ENCODE data around the gene SDK1. TPM values are rescaled to one million over a fixed set of nuclear protein-coding genes. Genes with fewer than 3 reads are reported as not detected.

The SDK1 gene
- total RNA-seq, 3 donors from 2014 or later (not counting 1 experiment from before 2014, with no cell fraction given): 0.05 to 0.11 TPM; not detected in 1

DNA sequence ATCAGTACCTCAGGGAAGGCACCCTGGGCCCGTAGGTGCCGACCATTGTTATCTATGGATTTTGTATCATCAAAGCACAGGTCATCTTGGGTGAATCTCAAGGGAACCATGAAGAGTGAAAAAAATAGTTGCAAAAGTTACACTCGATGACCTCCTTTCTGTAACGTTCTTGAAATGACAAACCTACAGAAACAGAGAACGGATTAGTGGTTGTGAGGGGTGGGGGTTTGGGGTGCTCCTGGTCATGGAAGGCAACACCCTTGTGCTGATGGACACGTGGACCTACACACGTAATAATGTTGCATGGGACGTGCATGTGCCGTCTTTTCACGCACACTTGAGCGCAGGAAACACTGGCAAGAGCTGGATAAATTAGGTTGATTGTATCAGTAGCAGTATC lies 655.9 kb downstream of the SDK1 start:
- intact Hi-C loops (cut with micrococcal nuclease): no loop called here
- H3K4me3 ChIP-seq (ENCODE audit: low read length): no peak overlapping the region
- H3K36me3 ChIP-seq (ENCODE audit: control insufficient read depth, insufficient read depth, low read length): no peaks in the 10 kb centered on the region
- TF ChIP-seq, protein P1, sequence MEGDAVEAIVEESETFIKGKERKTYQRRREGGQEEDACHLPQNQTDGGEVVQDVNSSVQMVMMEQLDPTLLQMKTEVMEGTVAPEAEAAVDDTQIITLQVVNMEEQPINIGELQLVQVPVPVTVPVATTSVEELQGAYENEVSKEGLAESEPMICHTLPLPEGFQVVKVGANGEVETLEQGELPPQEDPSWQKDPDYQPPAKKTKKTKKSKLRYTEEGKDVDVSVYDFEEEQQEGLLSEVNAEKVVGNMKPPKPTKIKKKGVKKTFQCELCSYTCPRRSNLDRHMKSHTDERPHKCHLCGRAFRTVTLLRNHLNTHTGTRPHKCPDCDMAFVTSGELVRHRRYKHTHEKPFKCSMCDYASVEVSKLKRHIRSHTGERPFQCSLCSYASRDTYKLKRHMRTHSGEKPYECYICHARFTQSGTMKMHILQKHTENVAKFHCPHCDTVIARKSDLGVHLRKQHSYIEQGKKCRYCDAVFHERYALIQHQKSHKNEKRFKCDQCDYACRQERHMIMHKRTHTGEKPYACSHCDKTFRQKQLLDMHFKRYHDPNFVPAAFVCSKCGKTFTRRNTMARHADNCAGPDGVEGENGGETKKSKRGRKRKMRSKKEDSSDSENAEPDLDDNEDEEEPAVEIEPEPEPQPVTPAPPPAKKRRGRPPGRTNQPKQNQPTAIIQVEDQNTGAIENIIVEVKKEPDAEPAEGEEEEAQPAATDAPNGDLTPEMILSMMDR (IDR thresholded peaks at IDR 0.05): no peak
- Mint-ChIP-seq H3K27ac (no peak overlapping the region), H3K4me3 (no peak overlapping the region), H3K4me1 (no peaks in the 10 kb centered on the region), H3K9me3 (no peaks in the 10 kb centered on the region), H3K27me3 (ENCODE audit: low read depth in 2 of 2) (peaks cover 0 to 2% of the 10 kb centered on the region in 2 donors), H3K36me3 (no peaks in the 10 kb centered on the region)
- 79% methylated on average over 11 of the region's 11 CpGs for WGBS (ENCODE audit: insufficient coverage)
- no peaks in the 10 kb centered on the region for H3K27me3 ChIP-seq (ENCODE audit: control insufficient read depth, insufficient read depth, low read length)
- H3K27ac ChIP-seq (ENCODE audit: low read length): no peak overlapping the region
- H3K4me1 ChIP-seq (ENCODE audit: control insufficient read depth, insufficient read depth, low read length): peaks cover 4% of the 10 kb centered on the region
- ATAC-seq (no peak), DNase-seq (no peak)
- no peaks in the 10 kb centered on the region for H3K9me3 ChIP-seq (ENCODE audit: control insufficient read depth, insufficient read depth, low read length)

DNA sequence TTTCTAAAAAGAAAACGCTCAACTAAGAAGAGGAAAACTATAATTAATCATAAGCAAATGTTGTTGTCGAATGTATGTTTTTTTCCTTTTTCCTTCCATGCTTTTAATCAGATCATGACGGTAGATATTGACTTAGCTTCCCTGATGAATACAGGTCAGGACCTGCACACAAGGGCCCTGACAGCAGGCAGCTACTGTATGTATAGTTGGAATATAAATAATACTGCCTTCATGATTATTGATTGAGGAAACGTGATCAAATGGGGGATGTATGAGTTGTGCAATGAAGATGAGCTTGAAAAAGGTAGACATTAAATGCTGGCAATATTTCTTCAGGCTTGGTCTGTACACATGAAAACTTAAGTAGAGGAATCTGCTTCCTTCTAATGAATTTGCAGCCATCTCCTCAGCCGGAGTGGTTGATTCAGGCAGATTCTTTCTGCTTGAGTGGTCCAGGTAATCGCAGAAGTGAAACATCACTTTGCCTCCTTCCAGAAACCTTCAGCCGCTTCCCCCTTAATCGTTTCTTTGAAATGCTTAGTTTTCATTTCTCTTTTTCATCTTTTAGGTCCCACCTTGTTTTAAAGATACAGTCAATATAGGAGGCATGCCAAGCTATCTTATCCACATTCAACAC lies 656.5 kb downstream of the SDK1 start:
- H3K27me3 Mint-ChIP-seq (ENCODE audit: low read depth in 2 of 2): peaks cover 0 to 2% of the 10 kb centered on the region in 2 donors
- no peaks in the 10 kb centered on the region for H3K36me3 Mint-ChIP-seq
- no peak overlapping the region for H3K4me3 ChIP-seq (ENCODE audit: low read length)
- TF ChIP-seq, protein P1 (IDR thresholded peaks at IDR 0.05): no peak
- intact Hi-C loops (cut with micrococcal nuclease): no loop called here
- WGBS (ENCODE audit: insufficient coverage): 78% methylated on average over 7 of the region's 8 CpGs
- H3K4me1 ChIP-seq (ENCODE audit: control insufficient read depth, insufficient read depth, low read length): peaks cover 4% of the 10 kb centered on the region
- ATAC-seq (no peak), DNase-seq (no peak)
- no peaks in the 10 kb centered on the region for H3K4me1 Mint-ChIP-seq
- no peak overlapping the region for H3K4me3 Mint-ChIP-seq
- H3K9me3 Mint-ChIP-seq: no peaks in the 10 kb centered on the region
- no peak overlapping the region for H3K27ac Mint-ChIP-seq
- H3K36me3 ChIP-seq (ENCODE audit: control insufficient read depth, insufficient read depth, low read length): no peaks in the 10 kb centered on the region
- no peak overlapping the region for H3K27ac ChIP-seq (ENCODE audit: low read length)
- no peaks in the 10 kb centered on the region for H3K9me3 ChIP-seq (ENCODE audit: control insufficient read depth, insufficient read depth, low read length)
- no peaks in the 10 kb centered on the region for H3K27me3 ChIP-seq (ENCODE audit: control insufficient read depth, insufficient read depth, low read length)

DNA sequence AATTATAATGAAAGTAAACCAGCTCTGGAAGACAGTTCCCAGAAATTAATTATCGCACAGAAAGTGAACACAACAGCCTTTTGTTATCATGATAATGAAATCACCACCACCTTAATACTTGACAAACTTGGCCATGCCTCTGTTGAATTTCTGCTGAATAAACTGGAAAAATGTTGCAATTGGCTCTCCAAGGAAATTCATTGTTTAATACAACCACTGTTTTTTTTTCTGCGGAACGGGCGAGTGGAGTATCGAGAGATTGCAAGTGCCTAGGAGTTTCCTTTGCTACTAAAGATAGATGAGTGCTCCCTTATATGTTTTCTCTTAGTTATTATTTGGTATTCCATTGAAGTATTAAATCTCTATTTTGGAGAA lies 657.0 kb downstream of the SDK1 start:
- no peaks in the 10 kb centered on the region for H3K9me3 ChIP-seq (ENCODE audit: control insufficient read depth, insufficient read depth, low read length)
- H3K27me3 Mint-ChIP-seq (ENCODE audit: low read depth in 2 of 2): peaks cover 0 to 2% of the 10 kb centered on the region in 2 donors
- H3K27ac Mint-ChIP-seq: no peak overlapping the region
- H3K27me3 ChIP-seq (ENCODE audit: control insufficient read depth, insufficient read depth, low read length): no peaks in the 10 kb centered on the region
- TF ChIP-seq, protein P1 (IDR thresholded peaks at IDR 0.05): no peak
- H3K36me3 Mint-ChIP-seq: no peaks in the 10 kb centered on the region
- intact Hi-C loops (cut with micrococcal nuclease): no loop called here
- H3K27ac ChIP-seq (ENCODE audit: low read length): no peak overlapping the region
- no peak overlapping the region for H3K4me3 Mint-ChIP-seq
- no peak for DNase-seq
- H3K4me1 Mint-ChIP-seq: no peaks in the 10 kb centered on the region
- no peak overlapping the region for H3K4me3 ChIP-seq (ENCODE audit: low read length)
- H3K36me3 ChIP-seq (ENCODE audit: control insufficient read depth, insufficient read depth, low read length): no peaks in the 10 kb centered on the region
- no peaks in the 10 kb centered on the region for H3K9me3 Mint-ChIP-seq
- H3K4me1 ChIP-seq (ENCODE audit: control insufficient read depth, insufficient read depth, low read length): peaks cover 4% of the 10 kb centered on the region
- no peak for ATAC-seq
- 94% methylated on average over 5 of the region's 5 CpGs for WGBS (ENCODE audit: insufficient coverage)

DNA sequence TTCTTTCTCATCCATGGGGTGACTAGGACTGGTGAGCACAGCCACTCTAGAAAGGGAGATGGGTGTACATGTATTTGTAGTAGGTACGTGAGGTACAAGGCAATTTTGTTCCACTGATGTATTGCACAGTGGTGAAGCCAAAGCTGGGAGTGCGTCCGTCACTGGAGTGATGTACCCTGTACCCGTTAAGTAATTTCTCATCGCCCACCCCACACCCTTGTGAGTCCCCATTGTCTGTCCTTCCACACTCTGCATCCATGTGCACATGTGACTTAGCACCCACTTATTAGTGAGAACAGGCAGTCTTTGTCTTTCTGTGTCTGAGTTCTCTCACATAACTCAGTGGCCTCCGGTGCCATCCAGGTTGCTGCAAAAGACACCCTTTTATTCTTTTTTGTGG lies 658.3 kb downstream of the SDK1 start:
- Mint-ChIP-seq H3K27me3 (ENCODE audit: low read depth in 2 of 2) (peaks cover 0 to 2% of the 10 kb centered on the region in 2 donors), H3K9me3 (no peaks in the 10 kb centered on the region), H3K4me3 (no peak overlapping the region), H3K27ac (no peak overlapping the region), H3K4me1 (no peaks in the 10 kb centered on the region), H3K36me3 (no peaks in the 10 kb centered on the region)
- Histone ChIP-seq H3K36me3 (ENCODE audit: control insufficient read depth, insufficient read depth, low read length) (no peaks in the 10 kb centered on the region), H3K27me3 (ENCODE audit: control insufficient read depth, insufficient read depth, low read length) (no peaks in the 10 kb centered on the region), H3K27ac (ENCODE audit: low read length) (no peak overlapping the region), H3K4me3 (ENCODE audit: low read length) (no peak overlapping the region), H3K9me3 (ENCODE audit: control insufficient read depth, insufficient read depth, low read length) (no peaks in the 10 kb centered on the region), H3K4me1 (ENCODE audit: control insufficient read depth, insufficient read depth, low read length) (peaks cover 4% of the 10 kb centered on the region)
- intact Hi-C loops (cut with micrococcal nuclease): no loop called here
- ATAC-seq (no peak), DNase-seq (no peak)
- TF ChIP-seq, protein P1 (IDR thresholded peaks at IDR 0.05): no peak
- WGBS (ENCODE audit: insufficient coverage): 87% methylated on average over 6 of the region's 6 CpGs
